ENCODE data around the gene CEP19.
"Not testable (repeated sequence)": the region's sequence is repeated elsewhere in the genome, so short reads cannot be mapped to it uniquely, and the experiment has no call there.

CEP19 gene

DNA sequence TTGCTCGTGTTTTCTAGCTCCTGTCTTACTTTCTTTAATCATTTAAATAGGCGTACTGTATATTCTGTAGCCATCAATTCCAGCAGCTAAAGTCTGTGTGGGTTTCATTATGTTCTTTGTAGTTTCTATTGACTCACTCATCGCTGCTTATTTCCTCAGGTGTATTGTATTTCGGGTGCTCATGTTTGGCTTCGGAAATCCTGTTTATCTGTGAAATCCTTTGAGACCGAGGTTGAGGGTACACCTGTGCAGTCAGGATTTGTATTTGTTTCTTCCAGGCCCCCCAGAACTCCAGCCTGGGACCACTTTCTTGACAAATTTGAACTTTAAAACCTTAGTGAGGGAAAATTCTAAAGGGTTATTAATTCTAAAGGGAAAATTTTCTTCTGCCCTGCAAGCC lies 25.6 kb upstream of the CEP19 start:
- no peaks in the 10 kb centered on the region for H3K27me3 ChIP-seq (ENCODE audit: control insufficient read depth, insufficient read depth, low read length)
- H3K4me1 ChIP-seq (ENCODE audit: control insufficient read depth, insufficient read depth, low read length): peaks cover 15% of the 10 kb centered on the region
- no peak overlapping the region for H3K4me3 ChIP-seq (ENCODE audit: low read length)
- H3K9ac ChIP-seq (ENCODE audit: low read depth, low read length): no peak overlapping the region
- no peak overlapping the region for H3K4me2 ChIP-seq (ENCODE audit: low read length)
- H3K36me3 ChIP-seq (ENCODE audit: insufficient read depth, low read length): no peaks in the 10 kb centered on the region
- no peaks in the 10 kb centered on the region for H3K9me3 ChIP-seq (replicated peaks; ENCODE audit: low read length)

DNA sequence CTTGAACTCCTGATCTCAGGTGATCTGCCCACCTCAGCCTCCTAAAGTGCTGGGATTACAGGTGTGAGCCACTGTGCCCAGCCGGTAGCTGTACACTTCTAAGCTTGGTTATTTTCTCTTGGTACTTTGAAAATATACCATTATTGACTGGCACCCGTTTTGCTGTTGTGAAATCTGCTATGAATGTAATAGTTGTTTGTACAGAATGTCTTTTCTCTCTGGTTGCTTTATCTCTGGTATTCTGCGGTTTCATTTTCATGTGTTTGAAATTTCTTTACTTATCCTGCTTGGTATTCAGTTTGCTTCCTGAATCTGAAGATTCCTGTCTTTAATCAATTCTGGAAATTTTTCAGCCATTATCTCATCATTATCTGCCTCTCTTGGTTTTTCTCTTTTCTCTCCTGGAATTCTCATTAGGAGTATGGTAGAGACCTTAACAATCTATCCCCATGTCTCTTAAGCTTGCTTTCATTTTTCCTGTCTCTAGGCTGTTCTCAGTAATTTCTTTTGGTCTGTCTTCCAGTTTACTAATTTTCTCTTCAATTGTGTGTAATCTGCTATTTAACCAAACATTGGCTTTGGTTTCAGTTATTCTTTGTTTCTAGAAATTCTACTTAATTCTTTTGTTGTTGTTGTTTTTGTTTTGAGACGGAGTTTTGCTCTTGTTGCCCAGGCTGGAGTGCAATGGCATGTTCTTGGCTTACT lies 24.8 kb upstream of the CEP19 start:
- H3K27me3 ChIP-seq (ENCODE audit: control insufficient read depth, insufficient read depth, low read length): no peaks in the 10 kb centered on the region
- no peaks in the 10 kb centered on the region for H3K9me3 ChIP-seq (replicated peaks; ENCODE audit: low read length)
- no peak overlapping the region for H3K4me3 ChIP-seq (ENCODE audit: low read length)
- no peak overlapping the region for H3K4me2 ChIP-seq (ENCODE audit: low read length)
- H3K4me1 ChIP-seq (ENCODE audit: control insufficient read depth, insufficient read depth, low read length): peaks cover 11% of the 10 kb centered on the region
- H3K36me3 ChIP-seq (ENCODE audit: insufficient read depth, low read length): no peaks in the 10 kb centered on the region
- H3K9ac ChIP-seq (ENCODE audit: low read depth, low read length): no peak overlapping the region

DNA sequence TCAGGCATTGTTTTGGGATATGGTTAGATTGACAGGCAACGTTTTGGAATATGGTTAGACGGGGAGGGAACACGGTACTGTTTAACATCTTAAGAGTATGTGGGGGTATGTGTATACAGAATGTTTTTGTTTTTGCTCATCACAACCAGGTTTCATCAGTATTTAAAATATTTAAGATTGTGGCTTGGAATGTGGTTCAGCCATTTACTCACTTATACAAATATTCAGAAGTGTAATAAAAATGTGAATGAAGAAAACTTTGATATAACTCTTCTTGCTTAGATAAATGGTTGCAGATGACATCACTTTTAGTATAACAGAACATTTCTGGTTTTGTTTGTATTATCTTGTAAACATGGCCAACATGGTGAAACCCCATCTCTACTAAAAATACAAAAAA lies 23.7 kb upstream of the CEP19 start:
- Histone ChIP-seq H3K9ac (ENCODE audit: low read depth, low read length) (no peak overlapping the region), H3K27me3 (ENCODE audit: control insufficient read depth, insufficient read depth, low read length) (no peaks in the 10 kb centered on the region), H3K36me3 (ENCODE audit: insufficient read depth, low read length) (no peaks in the 10 kb centered on the region), H3K4me1 (ENCODE audit: control insufficient read depth, insufficient read depth, low read length) (peaks cover 5% of the 10 kb centered on the region), H3K4me2 (ENCODE audit: low read length) (no peak overlapping the region), H3K4me3 (ENCODE audit: low read length) (no peak overlapping the region), H3K9me3 (replicated peaks; ENCODE audit: low read length) (no peaks in the 10 kb centered on the region)

DNA sequence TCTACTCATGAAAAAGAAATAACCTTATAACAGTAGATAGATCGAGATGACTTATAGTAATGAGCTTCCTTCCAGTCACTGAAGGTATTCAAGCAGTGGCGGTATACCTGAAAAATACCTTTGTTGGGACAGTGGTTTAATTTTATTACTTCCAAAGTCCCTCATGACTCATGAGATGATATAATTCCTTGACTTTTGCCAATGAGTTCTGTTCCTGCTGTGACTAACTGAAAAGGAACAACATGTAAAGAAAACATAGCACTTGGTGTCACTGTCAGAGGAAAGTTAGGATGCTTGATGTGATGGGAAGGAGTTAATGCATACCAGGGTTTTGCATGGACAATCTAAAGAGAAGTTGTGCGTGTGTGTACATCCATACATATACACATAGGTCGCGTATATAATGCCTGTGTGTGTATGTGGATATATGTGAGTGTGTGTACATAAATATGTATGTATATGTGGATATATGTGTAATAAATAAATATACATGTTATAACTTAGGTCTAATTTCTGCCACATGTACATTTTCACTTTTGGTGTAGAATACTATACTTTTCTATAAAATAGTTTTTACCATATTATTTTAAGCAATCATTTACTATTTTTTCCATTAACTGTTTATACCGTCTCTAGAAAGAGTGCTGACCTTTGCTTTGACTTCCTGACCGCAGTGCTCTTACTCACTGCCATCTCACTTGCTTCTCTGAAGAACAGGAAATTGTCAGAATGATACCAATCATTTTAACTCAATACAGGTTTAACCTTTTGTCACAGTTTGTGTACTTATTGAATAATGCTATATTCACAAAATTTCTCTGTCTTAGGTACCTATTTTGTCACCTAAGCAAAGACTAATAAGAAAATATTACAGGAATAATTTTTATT lies 15.0 kb upstream of the CEP19 start:
- H3K4me1 ChIP-seq (ENCODE audit: control insufficient read depth, insufficient read depth, low read length): peaks cover 22% of the 10 kb centered on the region
- no peaks in the 10 kb centered on the region for H3K27me3 ChIP-seq (ENCODE audit: control insufficient read depth, insufficient read depth, low read length)
- H3K9ac ChIP-seq (ENCODE audit: low read depth, low read length): no peak overlapping the region
- H3K4me3 ChIP-seq (ENCODE audit: low read length): no peak overlapping the region
- H3K36me3 ChIP-seq (ENCODE audit: insufficient read depth, low read length): no peaks in the 10 kb centered on the region
- H3K9me3 ChIP-seq (replicated peaks; ENCODE audit: low read length): no peaks in the 10 kb centered on the region
- H3K4me2 ChIP-seq (ENCODE audit: low read length): peak overlapping the region; percentile 55

DNA sequence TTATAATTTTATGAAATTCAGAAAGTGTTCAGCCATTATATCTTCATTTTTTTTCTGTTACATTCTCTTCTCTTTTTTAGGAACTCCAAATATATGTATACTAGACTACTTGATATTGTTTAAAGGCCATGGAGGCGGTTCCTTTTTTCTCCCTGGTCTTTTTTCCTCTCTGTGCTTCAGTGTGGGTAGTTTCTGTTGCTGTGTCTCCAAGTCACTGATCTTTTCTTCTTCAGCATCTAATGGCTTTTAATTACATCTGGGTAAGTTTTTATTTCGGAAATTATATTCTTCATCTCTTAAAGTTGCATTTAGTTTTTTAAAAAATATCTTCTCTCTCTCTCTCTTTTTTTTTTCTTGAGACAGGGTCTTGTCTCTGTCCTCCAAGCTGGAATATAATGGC lies 9.0 kb upstream of the CEP19 start:
- Histone ChIP-seq H3K4me2 (ENCODE audit: low read length) (no peak overlapping the region), H3K4me1 (ENCODE audit: control insufficient read depth, insufficient read depth, low read length) (no peaks in the 10 kb centered on the region), H3K9me3 (replicated peaks; ENCODE audit: low read length) (no peaks in the 10 kb centered on the region), H3K27me3 (ENCODE audit: control insufficient read depth, insufficient read depth, low read length) (no peaks in the 10 kb centered on the region), H3K4me3 (ENCODE audit: low read length) (no peak overlapping the region), H3K36me3 (ENCODE audit: insufficient read depth, low read length) (peaks cover 7% of the 10 kb centered on the region), H3K9ac (ENCODE audit: low read depth, low read length) (no peak overlapping the region)

DNA sequence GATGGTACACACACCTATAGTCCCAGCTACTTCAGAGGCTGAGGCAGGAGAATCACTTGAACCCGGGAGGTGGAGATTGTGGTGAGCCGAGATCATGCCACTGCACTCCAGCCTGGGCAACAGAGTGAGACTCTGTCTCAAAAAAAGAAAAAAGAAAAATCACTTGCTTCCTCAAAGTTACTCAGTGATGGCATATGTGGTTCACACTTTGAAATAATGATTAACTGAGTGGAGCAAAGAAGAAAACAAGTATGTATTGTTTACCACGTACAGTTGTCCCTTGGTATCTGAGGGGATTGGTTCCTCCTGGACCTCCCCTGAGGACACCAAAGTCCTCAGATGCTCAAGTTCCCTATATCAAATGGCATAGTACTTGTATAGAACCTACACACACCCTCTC lies 5.1 kb upstream of the CEP19 start:
- H3K36me3 ChIP-seq (ENCODE audit: insufficient read depth, low read length); H3K27me3 ChIP-seq (ENCODE audit: control insufficient read depth, insufficient read depth, low read length); H3K4me2 ChIP-seq (ENCODE audit: low read length); H3K9ac ChIP-seq (ENCODE audit: low read depth, low read length); H3K4me3 ChIP-seq (ENCODE audit: low read length); H3K9me3 ChIP-seq (replicated peaks; ENCODE audit: low read length); H3K4me1 ChIP-seq (ENCODE audit: control insufficient read depth, insufficient read depth, low read length): not testable (repeated sequence)

DNA sequence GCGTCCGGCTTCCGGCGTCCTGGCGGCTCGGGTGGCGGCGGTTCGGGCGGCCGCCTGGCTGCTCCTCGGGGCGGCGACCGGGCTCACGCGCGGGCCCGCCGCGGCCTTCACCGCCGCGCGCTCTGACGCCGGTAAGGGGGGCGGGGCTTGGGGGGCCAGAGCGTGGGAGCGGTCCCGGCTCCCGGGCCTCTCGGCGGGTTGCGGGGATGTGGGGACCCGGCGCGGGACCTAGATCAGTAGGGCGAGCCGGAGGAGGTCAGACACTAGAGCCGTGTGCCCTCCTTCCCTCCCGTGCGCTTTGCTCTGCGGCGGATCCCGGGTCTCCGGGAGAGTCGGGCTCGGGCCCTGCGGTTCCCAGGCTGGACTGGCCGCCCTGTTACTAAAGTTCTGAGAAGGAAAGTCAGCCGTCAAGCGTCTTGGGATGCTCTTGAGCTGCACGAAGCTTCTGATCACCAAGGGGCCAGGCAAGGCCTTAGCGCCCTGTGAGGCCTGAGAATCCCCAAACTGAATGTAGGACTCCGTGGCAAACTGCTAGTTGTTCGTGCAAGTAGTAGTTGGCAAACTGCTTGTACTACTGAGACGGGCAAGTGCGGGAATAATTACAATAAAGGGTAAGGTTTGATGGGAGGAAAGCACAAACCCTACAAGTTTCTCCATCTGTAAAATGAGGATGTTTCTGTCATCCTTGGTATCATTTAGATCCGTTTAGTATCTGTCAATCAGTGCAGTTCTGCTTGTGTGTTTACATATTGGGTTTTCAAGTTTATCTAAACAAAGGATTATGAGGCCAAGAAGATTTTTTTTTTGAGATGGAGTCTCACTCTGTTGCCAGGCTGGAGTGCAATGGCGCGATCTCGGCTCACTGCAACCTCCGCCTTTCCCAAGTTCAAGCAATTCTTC lies 714 bp upstream of the CEP19 start:
- Histone ChIP-seq H3K9me3 (replicated peaks; ENCODE audit: low read length) (no peaks in the 10 kb centered on the region), H3K36me3 (ENCODE audit: insufficient read depth, low read length) (no peaks in the 10 kb centered on the region), H3K9ac (ENCODE audit: low read depth, low read length) (peak overlapping the region; percentile 93), H3K27me3 (ENCODE audit: control insufficient read depth, insufficient read depth, low read length) (no peaks in the 10 kb centered on the region), H3K4me1 (ENCODE audit: control insufficient read depth, insufficient read depth, low read length) (peaks cover 12% of the 10 kb centered on the region), H3K4me3 (ENCODE audit: low read length) (peak overlapping the region; percentile 100), H3K4me2 (ENCODE audit: low read length) (peak overlapping the region; percentile 100)

DNA sequence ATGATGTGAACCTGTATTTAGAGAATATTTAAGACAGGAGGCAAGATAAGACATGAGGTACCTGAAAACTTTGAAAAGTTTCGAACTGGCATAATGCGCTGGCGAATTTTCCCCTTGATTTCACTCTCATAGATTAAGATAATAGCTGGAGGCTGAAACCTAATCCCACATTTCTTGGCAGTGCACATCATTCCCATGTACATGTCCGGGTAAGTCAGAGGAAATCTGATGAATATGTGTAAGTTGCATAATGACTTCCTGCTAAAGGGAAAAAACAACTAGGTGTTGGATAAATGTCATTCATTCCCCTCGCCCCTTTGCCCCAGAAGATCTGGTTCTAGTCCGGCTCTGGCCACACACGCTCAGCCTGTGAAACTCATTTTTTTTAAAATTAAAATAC lies 3.6 kb downstream of the CEP19 start:
- H3K4me1 ChIP-seq (ENCODE audit: control insufficient read depth, insufficient read depth, low read length): peaks cover 12% of the 10 kb centered on the region
- no peak overlapping the region for H3K9ac ChIP-seq (ENCODE audit: low read depth, low read length)
- H3K4me3 ChIP-seq (ENCODE audit: low read length): no peak overlapping the region
- H3K36me3 ChIP-seq (ENCODE audit: insufficient read depth, low read length): no peaks in the 10 kb centered on the region
- no peaks in the 10 kb centered on the region for H3K27me3 ChIP-seq (ENCODE audit: control insufficient read depth, insufficient read depth, low read length)
- no peak overlapping the region for H3K4me2 ChIP-seq (ENCODE audit: low read length)
- H3K9me3 ChIP-seq (replicated peaks; ENCODE audit: low read length): no peaks in the 10 kb centered on the region

DNA sequence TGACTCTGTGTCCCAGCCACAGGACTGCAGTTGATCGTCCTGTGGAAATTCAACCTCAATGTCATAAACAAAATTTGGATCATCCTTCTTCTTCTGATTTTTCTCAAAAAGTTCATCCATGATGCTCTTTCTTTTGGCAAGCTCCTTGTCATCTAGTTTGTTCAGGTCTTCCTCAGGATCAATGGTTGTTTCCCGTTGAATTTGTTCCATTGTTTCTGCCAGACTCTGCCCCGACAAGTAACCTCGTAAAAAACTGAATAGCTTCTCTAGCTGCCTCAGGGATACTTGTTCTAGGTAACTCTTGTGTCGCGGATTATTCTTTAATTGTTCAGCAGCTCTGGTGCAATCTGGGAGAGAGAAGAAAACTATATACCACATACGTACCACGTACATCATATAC lies 4.5 kb downstream of the CEP19 start:
- Histone ChIP-seq H3K9ac (ENCODE audit: low read depth, low read length) (no peak overlapping the region), H3K27me3 (ENCODE audit: control insufficient read depth, insufficient read depth, low read length) (no peaks in the 10 kb centered on the region), H3K4me2 (ENCODE audit: low read length) (no peak overlapping the region), H3K9me3 (replicated peaks; ENCODE audit: low read length) (no peaks in the 10 kb centered on the region), H3K4me3 (ENCODE audit: low read length) (no peak overlapping the region), H3K4me1 (ENCODE audit: control insufficient read depth, insufficient read depth, low read length) (peaks cover 6% of the 10 kb centered on the region), H3K36me3 (ENCODE audit: insufficient read depth, low read length) (no peaks in the 10 kb centered on the region)

DNA sequence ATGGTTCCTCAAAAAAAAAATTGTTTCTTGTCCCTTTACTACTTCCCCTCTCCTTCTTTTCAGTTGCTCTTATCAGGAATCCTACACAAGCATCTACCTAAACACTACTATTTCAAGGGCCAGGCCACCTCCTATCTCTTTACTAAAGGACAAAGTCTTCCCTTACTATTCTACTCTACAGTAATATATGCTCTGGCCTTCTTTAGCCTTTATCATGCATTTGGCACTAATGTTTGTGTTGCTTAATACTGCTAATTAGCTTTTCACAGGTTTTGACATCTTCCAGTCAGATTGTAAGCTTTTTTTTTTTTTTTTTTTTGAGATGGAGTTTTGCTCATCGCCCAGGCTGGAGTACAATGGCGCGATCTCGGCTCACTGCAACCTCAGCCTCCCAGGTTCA lies 5.3 kb downstream of the CEP19 start:
- Histone ChIP-seq H3K4me3 (ENCODE audit: low read length) (no peak overlapping the region), H3K4me2 (ENCODE audit: low read length) (no peak overlapping the region), H3K36me3 (ENCODE audit: insufficient read depth, low read length) (no peaks in the 10 kb centered on the region), H3K9me3 (replicated peaks; ENCODE audit: low read length) (no peaks in the 10 kb centered on the region), H3K9ac (ENCODE audit: low read depth, low read length) (no peak overlapping the region), H3K4me1 (ENCODE audit: control insufficient read depth, insufficient read depth, low read length) (peaks cover 6% of the 10 kb centered on the region), H3K27me3 (ENCODE audit: control insufficient read depth, insufficient read depth, low read length) (no peaks in the 10 kb centered on the region)

DNA sequence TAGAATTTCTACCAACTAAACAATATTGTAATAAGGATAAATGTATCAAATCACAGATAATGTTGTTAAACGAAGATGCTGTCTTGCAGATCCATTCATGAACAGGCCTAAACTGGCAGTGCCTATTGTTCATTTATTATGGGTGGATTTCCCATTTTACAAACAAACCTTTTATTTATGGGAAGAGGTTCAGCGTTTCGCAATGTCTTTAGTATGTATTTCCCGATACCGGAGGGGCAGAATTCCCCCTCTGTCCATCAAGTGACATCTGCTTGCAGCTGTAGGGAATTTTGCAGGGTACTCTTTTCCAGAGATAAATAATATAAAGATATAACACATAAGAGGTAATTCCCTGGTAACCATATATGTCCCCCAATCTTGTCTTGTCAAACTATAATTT lies 5.7 kb downstream of the CEP19 start:
- Histone ChIP-seq H3K4me3 (ENCODE audit: low read length) (no peak overlapping the region), H3K9ac (ENCODE audit: low read depth, low read length) (no peak overlapping the region)

More for the DNA sequence above, 5.7 kb downstream of the CEP19 start:
- no peaks in the 10 kb centered on the region for H3K27me3 ChIP-seq (ENCODE audit: control insufficient read depth, insufficient read depth, low read length)
- H3K9me3 ChIP-seq (replicated peaks; ENCODE audit: low read length): no peaks in the 10 kb centered on the region
- H3K36me3 ChIP-seq (ENCODE audit: insufficient read depth, low read length): no peaks in the 10 kb centered on the region
- H3K4me1 ChIP-seq (ENCODE audit: control insufficient read depth, insufficient read depth, low read length): peaks cover 2% of the 10 kb centered on the region
- H3K4me2 ChIP-seq (ENCODE audit: low read length): no peak overlapping the region

All from skeletal muscle satellite cell (primary cell).